HL-60 (cell line): ENCODE data around the gene WDR27.

Experiments used
- DNase-seq, 2 experiments: peaks; one replicate each; pipeline ENCODE4 v3.0.0-alpha.2; 2010 to 2020; ENCODE audit warnings: low read depth in 1 of 2, low spot score in 1 of 2
- H3K27ac ChIP-seq: fragments of 250-450 bp; sonication (Bioruptor Pico); replicated peaks from 2 replicates; pipeline ENCODE4 v1.5.1; 2020; ENCODE audit warnings: mild to moderate bottlenecking, moderate library complexity
- H3K27me3 ChIP-seq: fragments of 250-450 bp; sonication (Bioruptor Pico); 2 replicates; pipeline ENCODE4 v1.5.1; 2021; ENCODE audit warnings: mild to moderate bottlenecking, moderate library complexity; ENCODE audit not compliant: insufficient read depth, poor library complexity, severe bottlenecking
- H3K4me3 ChIP-seq: replicated peaks from 2 replicates; pipeline ENCODE4 v1.5.1; 2011; ENCODE audit warnings: mild to moderate bottlenecking, control low read depth, low read length; ENCODE audit not compliant: insufficient read depth
- GABPA ChIP-seq: IDR thresholded peaks from 2 replicates; pipeline ENCODE4 v1.6.1; 2012; ENCODE audit warnings: low read depth
- POLR2AphosphoS5 ChIP-seq: IDR thresholded peaks from 2 replicates; pipeline ENCODE4 v1.6.1; 2012; ENCODE audit warnings: low read depth
- REST ChIP-seq: IDR thresholded peaks from 2 replicates; pipeline ENCODE4 v1.6.1; 2012; ENCODE audit warnings: low read depth; ENCODE audit not compliant: insufficient replicate concordance
- SPI1 ChIP-seq: IDR thresholded peaks from 2 replicates; pipeline ENCODE4 v1.6.1; 2012; ENCODE audit warnings: low read depth, mild to moderate bottlenecking, borderline replicate concordance
- TF ChIP-seq, protein P1 (sequence below): IDR thresholded peaks from one replicate; pipeline ENCODE4 v1.5.1; 2011; ENCODE audit warnings: low read length, control low read depth, inconsistent platforms; ENCODE audit not compliant: insufficient read depth

The WDR27 gene

GRCh38 chr6:169624785-169625184 lies 77.0 kb downstream of the WDR27 start:
- no peak for TF ChIP-seq POLR2AphosphoS5
- TF ChIP-seq SPI1, result no peak
- DNase-seq, result no peak
- Histone ChIP-seq H3K27me3 (no peaks in the 10 kb centered on the region), H3K27ac (no peak overlapping the region), H3K4me3 (no peak overlapping the region)

DNA sequence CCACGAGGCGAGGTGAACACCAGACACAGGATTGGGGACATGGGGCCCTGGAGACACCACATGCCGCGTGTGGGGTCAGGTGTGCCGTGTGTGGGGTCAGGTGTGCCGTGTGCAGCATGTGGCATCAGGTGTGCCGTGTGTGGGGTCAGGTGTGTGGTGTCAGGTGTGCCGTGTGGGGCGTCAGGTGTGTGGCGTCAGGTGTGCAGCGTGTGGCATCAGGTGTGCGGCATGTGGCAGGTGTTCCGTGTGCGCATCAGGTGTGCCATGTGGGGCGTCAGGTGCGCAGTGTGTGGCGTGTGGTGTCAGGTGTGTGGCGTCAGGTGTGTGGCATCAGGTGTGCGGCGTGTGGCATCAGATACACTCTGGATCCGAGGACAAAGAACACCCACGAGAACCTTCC lies 77.9 kb downstream of the WDR27 start:
- H3K4me3 ChIP-seq, result no peak overlapping the region
- TF ChIP-seq GABPA, result no peak
- TF ChIP-seq, protein P1, sequence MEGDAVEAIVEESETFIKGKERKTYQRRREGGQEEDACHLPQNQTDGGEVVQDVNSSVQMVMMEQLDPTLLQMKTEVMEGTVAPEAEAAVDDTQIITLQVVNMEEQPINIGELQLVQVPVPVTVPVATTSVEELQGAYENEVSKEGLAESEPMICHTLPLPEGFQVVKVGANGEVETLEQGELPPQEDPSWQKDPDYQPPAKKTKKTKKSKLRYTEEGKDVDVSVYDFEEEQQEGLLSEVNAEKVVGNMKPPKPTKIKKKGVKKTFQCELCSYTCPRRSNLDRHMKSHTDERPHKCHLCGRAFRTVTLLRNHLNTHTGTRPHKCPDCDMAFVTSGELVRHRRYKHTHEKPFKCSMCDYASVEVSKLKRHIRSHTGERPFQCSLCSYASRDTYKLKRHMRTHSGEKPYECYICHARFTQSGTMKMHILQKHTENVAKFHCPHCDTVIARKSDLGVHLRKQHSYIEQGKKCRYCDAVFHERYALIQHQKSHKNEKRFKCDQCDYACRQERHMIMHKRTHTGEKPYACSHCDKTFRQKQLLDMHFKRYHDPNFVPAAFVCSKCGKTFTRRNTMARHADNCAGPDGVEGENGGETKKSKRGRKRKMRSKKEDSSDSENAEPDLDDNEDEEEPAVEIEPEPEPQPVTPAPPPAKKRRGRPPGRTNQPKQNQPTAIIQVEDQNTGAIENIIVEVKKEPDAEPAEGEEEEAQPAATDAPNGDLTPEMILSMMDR, result no peak
- no peak for TF ChIP-seq POLR2AphosphoS5
- no peak for TF ChIP-seq REST
- no peak for TF ChIP-seq SPI1
- no peak for DNase-seq

GRCh38 chr6:169623343-169623742 lies 78.5 kb downstream of the WDR27 start:
- TF ChIP-seq REST (no peak), POLR2AphosphoS5 (no peak), SPI1 (no peak), GABPA (no peak)
- TF ChIP-seq, protein P1, result no peak
- Histone ChIP-seq H3K4me3 (no peak overlapping the region), H3K27me3 (no peaks in the 10 kb centered on the region), H3K27ac (peak overlapping the region; percentile 14)
- DNase-seq, result no peak

More for the DNA sequence above, 77.9 kb downstream of the WDR27 start:
- no peaks in the 10 kb centered on the region for H3K27me3 ChIP-seq
- no peak overlapping the region for H3K27ac ChIP-seq

- TF ChIP-seq POLR2AphosphoS5 (no peak), SPI1 (no peak)
- Histone ChIP-seq H3K4me3 (no peak overlapping the region), H3K27me3 (no peaks in the 10 kb centered on the region), H3K27ac (peak overlapping the region; percentile 14)
- DNase-seq, result peak; percentile 8 to 71
Measured at GRCh38 chr6:169622618-169623017, 79.2 kb downstream of the WDR27 start.

DNA sequence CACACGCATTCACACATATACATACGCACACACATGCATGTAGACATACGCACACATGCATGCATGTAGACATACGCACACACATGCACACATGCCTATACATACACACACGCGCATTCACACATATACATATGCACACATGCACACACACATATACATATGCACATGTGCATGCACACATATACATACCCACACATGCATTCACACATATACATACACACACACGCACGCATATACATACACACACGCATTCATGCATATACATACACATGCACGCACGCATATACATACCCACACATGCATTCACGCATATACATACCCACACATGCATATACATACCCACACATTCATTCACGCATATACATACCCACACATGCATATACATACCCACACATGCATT lies 80.5 kb downstream of the WDR27 start:
- no peaks in the 10 kb centered on the region for H3K27me3 ChIP-seq
- DNase-seq, result no peak
- no peak overlapping the region for H3K27ac ChIP-seq
- no peak overlapping the region for H3K4me3 ChIP-seq
- no peak for TF ChIP-seq REST
- TF ChIP-seq SPI1, result no peak
- TF ChIP-seq POLR2AphosphoS5, result no peak
- TF ChIP-seq GABPA, result no peak
- TF ChIP-seq, protein P1, result no peak
